HG03039 (cell line): ENCODE data around the gene SAMSN1.

ENCODE experiments used
- ATAC-seq: cut with Tn5 transposase; IDR thresholded peaks from one replicate; pipeline ENCODE4 v1.9.1; 2021; ENCODE audit warnings: mild to moderate bottlenecking, moderate library complexity; ENCODE audit not compliant: unreplicated experiment

Gene SAMSN1

GRCh38 chr21:14487490-14488432 lies 58.4 kb downstream of the SAMSN1 start:
- ATAC-seq, result no peak

- no peak for ATAC-seq
Observed at GRCh38 chr21:14486869-14487268, 59.2 kb downstream of the SAMSN1 start.

GRCh38 chr21:14484188-14485009 lies 61.7 kb downstream of the SAMSN1 start:
- ATAC-seq, result no peak

GRCh38 chr21:14483296-14483695 lies 62.8 kb downstream of the SAMSN1 start:
- ATAC-seq, result no peak

GRCh38 chr21:14482165-14482564 lies 64.0 kb downstream of the SAMSN1 start:
- no peak for ATAC-seq

GRCh38 chr21:14480411-14481031 lies 65.6 kb downstream of the SAMSN1 start:
- ATAC-seq, result no peak

GRCh38 chr21:14479241-14479786 lies 66.8 kb downstream of the SAMSN1 start:
- ATAC-seq, result no peak

- no peak for ATAC-seq
Observed at GRCh38 chr21:14477841-14478240, 68.3 kb downstream of the SAMSN1 start.

- no peak for ATAC-seq
Observed at GRCh38 chr21:14477133-14477532, 69.0 kb downstream of the SAMSN1 start.

GRCh38 chr21:14474995-14475394 lies 71.1 kb downstream of the SAMSN1 start:
- ATAC-seq, result no peak

- no peak for ATAC-seq
Observed at GRCh38 chr21:14469641-14470040, 76.5 kb downstream of the SAMSN1 start.

GRCh38 chr21:14466715-14467114 lies 79.4 kb downstream of the SAMSN1 start:
- no peak for ATAC-seq

GRCh38 chr21:14457762-14458161 lies 88.4 kb downstream of the SAMSN1 start:
- ATAC-seq, result no peak

GRCh38 chr21:14456911-14457310 lies 89.2 kb downstream of the SAMSN1 start:
- no peak for ATAC-seq

- ATAC-seq, result peak; percentile 66
Observed at GRCh38 chr21:14454016-14455009, 91.8 kb downstream of the SAMSN1 start.

GRCh38 chr21:14453339-14454015 lies 92.6 kb downstream of the SAMSN1 start:
- peak; percentile 83 for ATAC-seq

- peak; percentile 10 for ATAC-seq
Observed at GRCh38 chr21:14452727-14453241, 93.3 kb downstream of the SAMSN1 start.

GRCh38 chr21:14452031-14452726 lies 93.9 kb downstream of the SAMSN1 start:
- no peak for ATAC-seq
